ENCODE measurements around the gene DPF1.

The DPF1 gene

DNA sequence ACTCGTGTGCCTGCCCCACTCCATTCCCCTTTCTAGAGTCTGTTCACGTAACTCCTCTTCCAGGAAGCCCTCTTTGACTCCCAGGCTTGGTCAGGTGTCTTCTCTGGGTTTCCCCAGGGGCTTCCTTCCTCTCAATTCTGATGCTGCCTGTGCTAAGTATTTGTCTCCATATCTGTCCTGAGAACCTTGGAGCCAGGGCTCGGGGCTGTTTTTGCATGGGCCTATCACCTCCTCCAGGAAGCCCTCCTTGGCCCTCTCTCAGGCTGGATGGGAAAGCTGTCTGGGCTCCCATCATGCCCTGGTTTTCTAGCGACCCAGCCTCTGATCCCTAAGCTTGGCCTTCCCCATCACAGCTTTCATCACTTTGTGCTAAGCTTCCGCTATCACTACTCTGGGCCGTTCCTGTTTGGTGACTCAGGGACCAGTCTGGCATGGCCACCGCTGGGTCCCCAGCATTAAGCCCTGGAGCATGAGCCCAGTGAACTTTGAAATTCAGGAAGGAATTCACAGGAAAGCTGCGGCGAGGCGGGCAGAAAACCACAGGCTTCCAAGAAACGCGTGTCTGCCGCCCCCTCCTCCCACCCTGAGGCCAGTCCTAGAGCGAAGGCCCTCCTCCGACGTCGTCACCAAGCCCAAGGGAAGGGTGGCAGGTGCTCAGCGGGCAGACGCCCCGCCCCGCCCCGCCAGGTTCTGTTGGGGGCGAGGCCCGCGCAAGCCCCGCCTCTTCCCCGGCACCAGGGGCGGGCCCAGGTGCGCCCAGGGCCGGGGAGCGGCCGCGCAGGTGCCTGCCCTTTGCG lies 39.9 kb upstream of the DPF1 start (continued):
- TF ChIP-seq ZNF645 (tag by site-specific recombination; IDR thresholded peaks at IDR 0.05) (no peak; the same call in 1 of the 2 replicates), ZNF169 (tag by site-specific recombination; IDR thresholded peaks at IDR 0.05) (no peak), SETDB1 (IDR thresholded peaks at IDR 0.05; ENCODE audit: insufficient read length, low read length) (no peak), ZNF366 (tag by site-specific recombination; conservative IDR thresholded peaks at IDR 0.05) (peak; percentile 56), SP2 (tag by site-specific recombination; IDR thresholded peaks at IDR 0.05) (peak; percentile 88), ZNF223 (tag by site-specific recombination; IDR thresholded peaks at IDR 0.05) (no peak), ZNF837 (tag by site-specific recombination; IDR thresholded peaks at IDR 0.05) (no peak), ZFP3 (tag by site-specific recombination; IDR thresholded peaks at IDR 0.05; ENCODE audit: low read depth) (no peak), ZNF239 (tag by site-specific recombination; IDR thresholded peaks at IDR 0.05) (no peak), ZNF23 (tag by site-specific recombination; IDR thresholded peaks at IDR 0.05; ENCODE audit: borderline replicate concordance) (peak; percentile 29; the same call in 1 of the 2 replicates), BCL11B (tag by site-specific recombination; IDR thresholded peaks at IDR 0.05; ENCODE audit: low read depth) (no peak), ZNF621 (tag by site-specific recombination; IDR thresholded peaks at IDR 0.05) (no peak), KLF7 (tag by site-specific recombination; IDR thresholded peaks at IDR 0.05; ENCODE audit: borderline replicate concordance) (0 out of 2 replicates have a peak, but pooled peaks have one; percentile 41), MZF1 (tag by site-specific recombination; IDR thresholded peaks at IDR 0.05; ENCODE audit: borderline replicate concordance) (peak; percentile 59; the same call in 1 of the 2 replicates), HIC1 (tag by site-specific recombination; IDR thresholded peaks at IDR 0.05) (peak; percentile 87), KLF9 (tag by site-specific recombination; IDR thresholded peaks at IDR 0.05; ENCODE audit: low read depth) (no peak), ZNF391 (tag by site-specific recombination; IDR thresholded peaks at IDR 0.05; ENCODE audit: borderline replicate concordance, low read depth) (no peak), ATF2 (tag by site-specific recombination; IDR thresholded peaks at IDR 0.05; ENCODE audit: low read depth) (no peak), REPIN1 (tag by site-specific recombination; IDR thresholded peaks at IDR 0.05; ENCODE audit: low read depth) (0 out of 2 replicates have a peak, but pooled peaks have one; percentile 30), PATZ1 (tag by site-specific recombination; IDR thresholded peaks at IDR 0.05) (0 out of 2 replicates have a peak, but pooled peaks have one; percentile 72), ZNF335 (tag by site-specific recombination; conservative IDR thresholded peaks at IDR 0.05) (no peak), EGR2 (tag by site-specific recombination; IDR thresholded peaks at IDR 0.05; ENCODE audit: low read depth) (peak; percentile 94), ZNF324 (tag by site-specific recombination; IDR thresholded peaks at IDR 0.05) (no peak), ZNF629 (tag by site-specific recombination; IDR thresholded peaks at IDR 0.05) (peak; percentile 11; the same call in 1 of the 2 replicates), ZNF747 (tag by site-specific recombination; IDR thresholded peaks at IDR 0.05) (no peak), ZNF311 (tag by site-specific recombination; IDR thresholded peaks at IDR 0.05; ENCODE audit: borderline replicate concordance) (no peak), ZNF423 (tag by site-specific recombination; IDR thresholded peaks at IDR 0.05) (no peak; the same call in 1 of the 2 replicates), ZIC2 (tag by site-specific recombination; IDR thresholded peaks at IDR 0.05) (peak; percentile 65)
- TF ChIP-seq, protein P1, sequence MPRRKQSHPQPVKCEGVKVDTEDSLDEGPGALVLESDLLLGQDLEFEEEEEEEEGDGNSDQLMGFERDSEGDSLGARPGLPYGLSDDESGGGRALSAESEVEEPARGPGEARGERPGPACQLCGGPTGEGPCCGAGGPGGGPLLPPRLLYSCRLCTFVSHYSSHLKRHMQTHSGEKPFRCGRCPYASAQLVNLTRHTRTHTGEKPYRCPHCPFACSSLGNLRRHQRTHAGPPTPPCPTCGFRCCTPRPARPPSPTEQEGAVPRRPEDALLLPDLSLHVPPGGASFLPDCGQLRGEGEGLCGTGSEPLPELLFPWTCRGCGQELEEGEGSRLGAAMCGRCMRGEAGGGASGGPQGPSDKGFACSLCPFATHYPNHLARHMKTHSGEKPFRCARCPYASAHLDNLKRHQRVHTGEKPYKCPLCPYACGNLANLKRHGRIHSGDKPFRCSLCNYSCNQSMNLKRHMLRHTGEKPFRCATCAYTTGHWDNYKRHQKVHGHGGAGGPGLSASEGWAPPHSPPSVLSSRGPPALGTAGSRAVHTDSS (tag by site-specific recombination; IDR thresholded peaks at IDR 0.05), result no peak
- TF ChIP-seq, protein P2, sequence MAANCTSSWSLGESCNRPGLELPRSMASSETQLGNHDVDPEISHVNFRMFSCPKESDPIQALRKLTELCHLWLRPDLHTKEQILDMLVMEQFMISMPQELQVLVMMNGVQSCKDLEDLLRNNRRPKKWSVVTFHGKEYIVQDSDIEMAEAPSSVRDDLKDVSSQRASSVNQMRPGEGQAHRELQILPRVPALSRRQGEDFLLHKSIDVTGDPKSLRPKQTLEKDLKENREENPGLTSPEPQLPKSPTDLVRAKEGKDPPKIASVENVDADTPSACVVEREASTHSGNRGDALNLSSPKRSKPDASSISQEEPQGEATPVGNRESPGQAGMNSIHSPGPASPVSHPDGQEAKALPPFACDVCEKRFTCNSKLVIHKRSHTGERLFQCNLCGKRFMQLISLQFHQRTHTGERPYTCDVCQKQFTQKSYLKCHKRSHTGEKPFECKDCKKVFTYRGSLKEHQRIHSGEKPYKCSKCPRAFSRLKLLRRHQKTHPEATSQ (tag by site-specific recombination; IDR thresholded peaks at IDR 0.05), result no peak

Data from HEK293 (cell line).